Breast epithelium (tissue), 3 donors: ENCODE results near the gene WFDC2. TPM values are rescaled to one million over a fixed set of nuclear protein-coding genes. Genes with fewer than 3 reads are reported as not detected.

Experiments used
- total RNA-seq, 3 donors: library from RNA; depleted of rRNA; stranded (reverse); fragments of >200 nt; gene quantifications; one replicate each; pipeline ENCODE4 v1.1.0, GENCODE V29; 2016

Gene WFDC2
- total RNA-seq, 3 donors from 2014 or later: 43.9 to 106 TPM; not detected in 1

Other genes with a start within 250 kb of the WFDC2 start
- gene SEMG2, start 248.4 kb upstream of the WFDC2 start, total RNA-seq: under 1 TPM in 1 of 3 donors, not detected in 2; 0.16 TPM
- gene SLPI, start 215.2 kb upstream of the WFDC2 start, total RNA-seq: 100 to 1,000 TPM in 2 of 3 donors, 10 to 100 TPM in 1; 30.6 to 310 (median 248) TPM
- gene RBPJL, start 162.9 kb upstream of the WFDC2 start, total RNA-seq: not detected
- gene MATN4, start 161.5 kb upstream of the WFDC2 start, total RNA-seq: 1 to 10 TPM in 1 of 3 donors, under 1 TPM in 1, not detected in 1; 0.33 to 1.6 TPM
- 100 to 1,000 TPM in 2 of 3 donors, 10 to 100 TPM in 1; 29.4 to 337 (median 121) TPM for gene SDC4, start 121.3 kb upstream of the WFDC2 start, total RNA-seq
- 10 to 100 TPM; 30.8 to 56.3 (median 47.3) TPM for gene SYS1, start 106.6 kb upstream of the WFDC2 start, total RNA-seq
- 1 to 10 TPM in 1 of 3 donors, not detected in 2; 1.3 TPM for gene TP53TG5, start 91.4 kb upstream of the WFDC2 start, total RNA-seq
- 10 to 100 TPM; 32.2 to 49.2 (median 44.5) TPM for gene DBNDD2, start 61.5 kb upstream of the WFDC2 start, total RNA-seq
- gene PIGT, start 53.6 kb upstream of the WFDC2 start, total RNA-seq: 100 to 1,000 TPM in 1 of 3 donors, 10 to 100 TPM in 2; 74.1 to 103 (median 76.7) TPM
- gene SPINT3, start 45.9 kb downstream of the WFDC2 start, total RNA-seq: not detected
- gene WFDC6, start 69.7 kb downstream of the WFDC2 start, total RNA-seq: not detected
- not detected for gene EPPIN, start 77.6 kb downstream of the WFDC2 start, total RNA-seq
- not detected for gene WFDC8, start 109.5 kb downstream of the WFDC2 start, total RNA-seq
- gene WFDC10A, start 160.0 kb downstream of the WFDC2 start, total RNA-seq: not detected
- not detected for gene WFDC9, start 161.5 kb downstream of the WFDC2 start, total RNA-seq
- gene WFDC11, start 200.5 kb downstream of the WFDC2 start, total RNA-seq: not detected
- gene WFDC13, start 232.3 kb downstream of the WFDC2 start, total RNA-seq: not detected
- not detected for gene WFDC10B, start 235.3 kb downstream of the WFDC2 start, total RNA-seq